ENCODE results near the gene RTTN. TPM values are rescaled to one million over a fixed set of nuclear protein-coding genes. Genes with fewer than 3 reads are reported as not detected.

RTTN gene
- total and polyA plus RNA-seq, 10 of the 15 experiments (the other 5 are each of a cell fraction or from before 2014, with no cell fraction given): 9.4 to 36.6 (median 15.7) TPM

DNA sequence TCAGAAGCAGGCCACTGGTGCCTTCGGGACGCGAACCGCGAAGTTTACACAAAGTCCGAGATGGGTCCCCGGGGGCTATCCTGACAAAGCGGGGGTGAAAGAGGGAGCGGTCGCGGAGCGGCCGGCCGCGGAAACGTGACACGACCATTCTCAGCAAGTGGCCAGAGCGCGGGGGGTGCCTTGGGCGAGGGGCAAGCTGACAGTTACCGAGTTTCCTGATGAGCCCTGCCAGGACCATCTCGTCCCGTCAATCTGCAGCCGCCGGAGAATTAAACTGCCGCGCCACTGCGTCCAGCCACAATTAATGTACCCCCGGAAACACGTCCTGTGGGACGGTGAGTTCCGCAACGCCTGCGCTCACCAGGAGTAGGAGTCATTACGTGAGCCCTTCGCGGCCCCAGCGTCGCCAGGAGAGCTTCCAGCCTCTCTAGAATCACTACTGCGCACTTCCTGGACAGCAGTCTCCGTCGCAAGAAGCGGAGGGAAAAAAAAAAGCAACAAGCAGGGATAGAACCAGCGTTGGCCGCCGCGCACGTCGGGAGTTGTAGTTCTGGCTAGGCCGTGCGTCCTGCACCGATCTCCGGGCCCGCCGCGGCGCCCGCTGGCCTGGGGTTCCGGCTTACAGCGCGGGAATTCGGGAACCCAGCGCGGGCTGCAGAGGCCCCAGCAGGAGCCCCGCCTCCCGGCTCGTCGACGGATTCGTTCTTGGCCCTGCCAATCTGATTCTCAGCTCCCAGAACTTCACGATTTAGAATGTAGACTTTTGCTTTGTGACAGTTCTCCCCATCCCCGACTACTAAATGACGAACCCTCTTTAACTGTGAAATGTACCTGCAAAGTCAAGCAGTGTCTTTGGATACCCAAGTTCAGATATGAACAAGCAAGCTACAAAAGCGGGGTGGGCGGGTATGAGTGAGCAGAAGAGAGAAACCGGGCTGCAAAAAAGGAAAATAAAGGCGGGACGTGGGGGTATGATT is at the start of gene RTTN (continued):
- TF ChIP-seq SMAD1 (IDR thresholded peaks at IDR 0.05; ENCODE audit: low read depth, partially characterized antibody): no peak
- no peak; the same call in none of the 2 replicates for TF ChIP-seq MXI1 (IDR thresholded peaks at IDR 0.05; ENCODE audit: low read depth, low read length)
- TF ChIP-seq STAT3 (IDR thresholded peaks at IDR 0.05; ENCODE audit: low read depth, low read length): no peak
- TF ChIP-seq, protein P1, sequence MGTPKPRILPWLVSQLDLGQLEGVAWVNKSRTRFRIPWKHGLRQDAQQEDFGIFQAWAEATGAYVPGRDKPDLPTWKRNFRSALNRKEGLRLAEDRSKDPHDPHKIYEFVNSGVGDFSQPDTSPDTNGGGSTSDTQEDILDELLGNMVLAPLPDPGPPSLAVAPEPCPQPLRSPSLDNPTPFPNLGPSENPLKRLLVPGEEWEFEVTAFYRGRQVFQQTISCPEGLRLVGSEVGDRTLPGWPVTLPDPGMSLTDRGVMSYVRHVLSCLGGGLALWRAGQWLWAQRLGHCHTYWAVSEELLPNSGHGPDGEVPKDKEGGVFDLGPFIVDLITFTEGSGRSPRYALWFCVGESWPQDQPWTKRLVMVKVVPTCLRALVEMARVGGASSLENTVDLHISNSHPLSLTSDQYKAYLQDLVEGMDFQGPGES (IDR thresholded peaks at IDR 0.05): 0 out of 2 replicates have a peak, but pooled peaks have one; percentile 4
- TF ChIP-seq SREBF2 (IDR thresholded peaks at IDR 0.05; ENCODE audit: low read length): peak; percentile 22; the same call in 1 of the 2 replicates
- peak; percentile 60; the same call in 1 of the 2 replicates for TF ChIP-seq PML (IDR thresholded peaks at IDR 0.05; ENCODE audit: low read length)
- no peak for TF ChIP-seq RAD21 (IDR thresholded peaks at IDR 0.05; ENCODE audit: insufficient read depth, low read depth, low read length)
- TF ChIP-seq, protein P2, sequence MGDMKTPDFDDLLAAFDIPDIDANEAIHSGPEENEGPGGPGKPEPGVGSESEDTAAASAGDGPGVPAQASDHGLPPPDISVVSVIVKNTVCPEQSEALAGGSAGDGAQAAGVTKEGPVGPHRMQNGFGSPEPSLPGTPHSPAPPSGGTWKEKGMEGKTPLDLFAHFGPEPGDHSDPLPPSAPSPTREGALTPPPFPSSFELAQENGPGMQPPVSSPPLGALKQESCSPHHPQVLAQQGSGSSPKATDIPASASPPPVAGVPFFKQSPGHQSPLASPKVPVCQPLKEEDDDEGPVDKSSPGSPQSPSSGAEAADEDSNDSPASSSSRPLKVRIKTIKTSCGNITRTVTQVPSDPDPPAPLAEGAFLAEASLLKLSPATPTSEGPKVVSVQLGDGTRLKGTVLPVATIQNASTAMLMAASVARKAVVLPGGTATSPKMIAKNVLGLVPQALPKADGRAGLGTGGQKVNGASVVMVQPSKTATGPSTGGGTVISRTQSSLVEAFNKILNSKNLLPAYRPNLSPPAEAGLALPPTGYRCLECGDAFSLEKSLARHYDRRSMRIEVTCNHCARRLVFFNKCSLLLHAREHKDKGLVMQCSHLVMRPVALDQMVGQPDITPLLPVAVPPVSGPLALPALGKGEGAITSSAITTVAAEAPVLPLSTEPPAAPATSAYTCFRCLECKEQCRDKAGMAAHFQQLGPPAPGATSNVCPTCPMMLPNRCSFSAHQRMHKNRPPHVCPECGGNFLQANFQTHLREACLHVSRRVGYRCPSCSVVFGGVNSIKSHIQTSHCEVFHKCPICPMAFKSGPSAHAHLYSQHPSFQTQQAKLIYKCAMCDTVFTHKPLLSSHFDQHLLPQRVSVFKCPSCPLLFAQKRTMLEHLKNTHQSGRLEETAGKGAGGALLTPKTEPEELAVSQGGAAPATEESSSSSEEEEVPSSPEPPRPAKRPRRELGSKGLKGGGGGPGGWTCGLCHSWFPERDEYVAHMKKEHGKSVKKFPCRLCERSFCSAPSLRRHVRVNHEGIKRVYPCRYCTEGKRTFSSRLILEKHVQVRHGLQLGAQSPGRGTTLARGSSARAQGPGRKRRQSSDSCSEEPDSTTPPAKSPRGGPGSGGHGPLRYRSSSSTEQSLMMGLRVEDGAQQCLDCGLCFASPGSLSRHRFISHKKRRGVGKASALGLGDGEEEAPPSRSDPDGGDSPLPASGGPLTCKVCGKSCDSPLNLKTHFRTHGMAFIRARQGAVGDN (IDR thresholded peaks at IDR 0.05): no peak
- peak; percentile 91 for TF ChIP-seq TARDBP (IDR thresholded peaks at IDR 0.05; ENCODE audit: borderline replicate concordance)
- TF ChIP-seq, protein P3, sequence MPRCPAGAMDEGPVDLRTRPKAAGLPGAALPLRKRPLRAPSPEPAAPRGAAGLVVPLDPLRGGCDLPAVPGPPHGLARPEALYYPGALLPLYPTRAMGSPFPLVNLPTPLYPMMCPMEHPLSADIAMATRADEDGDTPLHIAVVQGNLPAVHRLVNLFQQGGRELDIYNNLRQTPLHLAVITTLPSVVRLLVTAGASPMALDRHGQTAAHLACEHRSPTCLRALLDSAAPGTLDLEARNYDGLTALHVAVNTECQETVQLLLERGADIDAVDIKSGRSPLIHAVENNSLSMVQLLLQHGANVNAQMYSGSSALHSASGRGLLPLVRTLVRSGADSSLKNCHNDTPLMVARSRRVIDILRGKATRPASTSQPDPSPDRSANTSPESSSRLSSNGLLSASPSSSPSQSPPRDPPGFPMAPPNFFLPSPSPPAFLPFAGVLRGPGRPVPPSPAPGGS (IDR thresholded peaks at IDR 0.05; ENCODE audit: borderline replicate concordance, insufficient read depth, low read depth, low read length, poor library complexity, severe bottlenecking): no peak
- TF ChIP-seq, protein P4, sequence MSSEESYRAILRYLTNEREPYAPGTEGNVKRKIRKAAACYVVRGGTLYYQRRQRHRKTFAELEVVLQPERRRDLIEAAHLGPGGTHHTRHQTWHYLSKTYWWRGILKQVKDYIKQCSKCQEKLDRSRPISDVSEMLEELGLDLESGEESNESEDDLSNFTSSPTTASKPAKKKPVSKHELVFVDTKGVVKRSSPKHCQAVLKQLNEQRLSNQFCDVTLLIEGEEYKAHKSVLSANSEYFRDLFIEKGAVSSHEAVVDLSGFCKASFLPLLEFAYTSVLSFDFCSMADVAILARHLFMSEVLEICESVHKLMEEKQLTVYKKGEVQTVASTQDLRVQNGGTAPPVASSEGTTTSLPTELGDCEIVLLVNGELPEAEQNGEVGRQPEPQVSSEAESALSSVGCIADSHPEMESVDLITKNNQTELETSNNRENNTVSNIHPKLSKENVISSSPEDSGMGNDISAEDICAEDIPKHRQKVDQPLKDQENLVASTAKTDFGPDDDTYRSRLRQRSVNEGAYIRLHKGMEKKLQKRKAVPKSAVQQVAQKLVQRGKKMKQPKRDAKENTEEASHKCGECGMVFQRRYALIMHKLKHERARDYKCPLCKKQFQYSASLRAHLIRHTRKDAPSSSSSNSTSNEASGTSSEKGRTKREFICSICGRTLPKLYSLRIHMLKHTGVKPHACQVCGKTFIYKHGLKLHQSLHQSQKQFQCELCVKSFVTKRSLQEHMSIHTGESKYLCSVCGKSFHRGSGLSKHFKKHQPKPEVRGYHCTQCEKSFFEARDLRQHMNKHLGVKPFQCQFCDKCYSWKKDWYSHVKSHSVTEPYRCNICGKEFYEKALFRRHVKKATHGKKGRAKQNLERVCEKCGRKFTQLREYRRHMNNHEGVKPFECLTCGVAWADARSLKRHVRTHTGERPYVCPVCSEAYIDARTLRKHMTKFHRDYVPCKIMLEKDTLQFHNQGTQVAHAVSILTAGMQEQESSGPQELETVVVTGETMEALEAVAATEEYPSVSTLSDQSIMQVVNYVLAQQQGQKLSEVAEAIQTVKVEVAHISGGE (CRISPR knock-in tag; IDR thresholded peaks at IDR 0.05): peak; percentile 95
- TF ChIP-seq, protein P5, sequence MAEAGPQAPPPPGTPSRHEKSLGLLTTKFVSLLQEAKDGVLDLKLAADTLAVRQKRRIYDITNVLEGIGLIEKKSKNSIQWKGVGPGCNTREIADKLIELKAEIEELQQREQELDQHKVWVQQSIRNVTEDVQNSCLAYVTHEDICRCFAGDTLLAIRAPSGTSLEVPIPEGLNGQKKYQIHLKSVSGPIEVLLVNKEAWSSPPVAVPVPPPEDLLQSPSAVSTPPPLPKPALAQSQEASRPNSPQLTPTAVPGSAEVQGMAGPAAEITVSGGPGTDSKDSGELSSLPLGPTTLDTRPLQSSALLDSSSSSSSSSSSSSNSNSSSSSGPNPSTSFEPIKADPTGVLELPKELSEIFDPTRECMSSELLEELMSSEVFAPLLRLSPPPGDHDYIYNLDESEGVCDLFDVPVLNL (IDR thresholded peaks at IDR 0.05; ENCODE audit: low read depth, low read length): peak; percentile 94
- TF ChIP-seq ZZZ3 (IDR thresholded peaks at IDR 0.05; ENCODE audit: control insufficient read depth, insufficient read length, low read depth): peak; percentile 65
- TF ChIP-seq CBFB (IDR thresholded peaks at IDR 0.05; ENCODE audit: low read depth): peak; percentile 61; the same call in 1 of the 2 replicates
- TF ChIP-seq KAT2A (conservative IDR thresholded peaks at IDR 0.05; ENCODE audit: control insufficient read depth, low read depth, low read length): no peak
- TF ChIP-seq ZSCAN29 (IDR thresholded peaks at IDR 0.05): peak; percentile 42; the same call in 1 of the 2 replicates
- 0 out of 2 replicates have a peak, but pooled peaks have one; percentile 66 for TF ChIP-seq HDAC2 (IDR thresholded peaks at IDR 0.05)
- no peak for TF ChIP-seq BACH1 (IDR thresholded peaks at IDR 0.05; ENCODE audit: borderline replicate concordance)
